Type B pancreatic cell (in vitro differentiated cells): Measurements from ENCODE around the gene PHLPP1. TPM values are rescaled to one million over a fixed set of nuclear protein-coding genes. Genes with fewer than 3 reads are reported as not detected.
A peak's percentile ranks its signal among the peaks of the same experiment; 100 is the strongest.

Experiments
- DNase-seq: peaks from one replicate; pipeline ENCODE4 v3.0.0; 2021; ENCODE audit warnings: mixed read lengths; ENCODE audit not compliant: unreplicated experiment; ENCODE audit errors: extremely low spot score
- H3K27ac Mint-ChIP-seq: 2 replicates; pipeline ENCODE4 v1.8.0; 2021; ENCODE audit warnings: mild to moderate bottlenecking, mixed read lengths
- H3K27me3 Mint-ChIP-seq: 2 replicates; pipeline ENCODE4 v1.8.0; 2021; ENCODE audit warnings: mixed read lengths
- H3K36me3 Mint-ChIP-seq: 2 replicates; pipeline ENCODE4 v1.8.0; 2021; ENCODE audit warnings: mixed read lengths
- H3K4me1 Mint-ChIP-seq: one replicate; pipeline ENCODE4 v1.8.0; 2021; ENCODE audit warnings: mixed read lengths; ENCODE audit not compliant: unreplicated experiment
- H3K4me3 Mint-ChIP-seq: 2 replicates; pipeline ENCODE4 v1.8.0; 2021; ENCODE audit warnings: mild to moderate bottlenecking, mixed read lengths
- H3K9me3 Mint-ChIP-seq: 2 replicates; pipeline ENCODE4 v1.8.0; 2021; ENCODE audit warnings: mixed read lengths
- total RNA-seq: library from RNA; stranded (reverse); gene quantifications from 2 replicates; pipeline ENCODE4 v1.2.1, GENCODE V29; 2021; ENCODE audit warnings: low replicate concordance
- TF ChIP-seq, protein P1 (sequence below): fragments of 200-600 bp; sonication (generic); conservative IDR thresholded peaks from 2 replicates; pipeline ENCODE4 v1.5.0; 2021; ENCODE audit warnings: antibody characterized with exemption, mild to moderate bottlenecking

The PHLPP1 gene
- total RNA-seq, 1 donor from 2014 or later = 28.5 TPM

DNA sequence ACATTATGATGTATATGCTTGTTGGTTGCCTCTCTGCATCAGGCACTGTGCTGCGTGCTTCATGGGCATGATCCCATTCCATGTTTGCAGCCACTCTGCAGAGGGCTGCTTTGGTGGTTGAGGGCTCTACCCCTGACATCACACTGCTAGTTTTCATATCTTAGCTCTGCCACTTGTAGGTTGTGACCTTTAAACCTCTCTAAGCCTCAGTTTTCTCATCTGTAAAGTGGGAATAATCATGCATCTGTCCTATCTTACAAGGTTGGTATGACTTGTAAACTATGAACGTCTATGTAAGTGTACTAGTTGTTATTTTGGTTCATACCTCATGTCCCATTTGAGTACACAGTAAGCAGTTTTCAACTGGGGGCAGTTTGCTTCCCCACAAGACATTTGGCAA, 260.4 kb downstream of the PHLPP1 start:
- H3K4me1 Mint-ChIP-seq = no peaks in the 10 kb centered on the region
- no peaks in the 10 kb centered on the region for H3K9me3 Mint-ChIP-seq
- H3K36me3 Mint-ChIP-seq = peaks cover 35% of the 10 kb centered on the region
- TF ChIP-seq, protein P1, sequence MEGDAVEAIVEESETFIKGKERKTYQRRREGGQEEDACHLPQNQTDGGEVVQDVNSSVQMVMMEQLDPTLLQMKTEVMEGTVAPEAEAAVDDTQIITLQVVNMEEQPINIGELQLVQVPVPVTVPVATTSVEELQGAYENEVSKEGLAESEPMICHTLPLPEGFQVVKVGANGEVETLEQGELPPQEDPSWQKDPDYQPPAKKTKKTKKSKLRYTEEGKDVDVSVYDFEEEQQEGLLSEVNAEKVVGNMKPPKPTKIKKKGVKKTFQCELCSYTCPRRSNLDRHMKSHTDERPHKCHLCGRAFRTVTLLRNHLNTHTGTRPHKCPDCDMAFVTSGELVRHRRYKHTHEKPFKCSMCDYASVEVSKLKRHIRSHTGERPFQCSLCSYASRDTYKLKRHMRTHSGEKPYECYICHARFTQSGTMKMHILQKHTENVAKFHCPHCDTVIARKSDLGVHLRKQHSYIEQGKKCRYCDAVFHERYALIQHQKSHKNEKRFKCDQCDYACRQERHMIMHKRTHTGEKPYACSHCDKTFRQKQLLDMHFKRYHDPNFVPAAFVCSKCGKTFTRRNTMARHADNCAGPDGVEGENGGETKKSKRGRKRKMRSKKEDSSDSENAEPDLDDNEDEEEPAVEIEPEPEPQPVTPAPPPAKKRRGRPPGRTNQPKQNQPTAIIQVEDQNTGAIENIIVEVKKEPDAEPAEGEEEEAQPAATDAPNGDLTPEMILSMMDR = no peak
- H3K27me3 Mint-ChIP-seq = no peaks in the 10 kb centered on the region
- peak overlapping the region; percentile 69 for H3K27ac Mint-ChIP-seq
- H3K4me3 Mint-ChIP-seq = no peak overlapping the region
- no peak for DNase-seq

DNA sequence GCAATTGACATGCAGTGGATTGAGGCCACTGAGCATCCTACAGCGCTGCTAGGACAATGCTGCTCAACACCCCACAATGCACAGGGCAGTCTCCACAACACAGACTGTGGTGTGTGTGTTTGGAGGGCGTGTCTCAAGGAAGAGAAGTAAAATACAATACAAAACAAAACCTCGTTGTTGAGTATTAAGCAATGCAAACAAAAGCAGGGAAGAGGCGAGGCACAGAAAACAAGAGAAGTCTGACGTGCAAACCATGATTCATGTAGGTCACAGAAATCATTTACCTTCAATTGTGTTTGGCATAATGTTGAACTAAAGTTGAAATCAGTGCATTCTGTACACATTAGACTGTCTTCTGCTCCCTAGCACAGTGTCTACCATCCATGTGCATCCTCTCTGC, 260.9 kb downstream of the PHLPP1 start:
- TF ChIP-seq, protein P1 = no peak
- Mint-ChIP-seq H3K27ac (peak overlapping the region; percentile 69), H3K9me3 (no peaks in the 10 kb centered on the region), H3K36me3 (peaks cover 35% of the 10 kb centered on the region), H3K4me1 (no peaks in the 10 kb centered on the region), H3K27me3 (no peaks in the 10 kb centered on the region), H3K4me3 (no peak overlapping the region)
- DNase-seq = no peak

DNA sequence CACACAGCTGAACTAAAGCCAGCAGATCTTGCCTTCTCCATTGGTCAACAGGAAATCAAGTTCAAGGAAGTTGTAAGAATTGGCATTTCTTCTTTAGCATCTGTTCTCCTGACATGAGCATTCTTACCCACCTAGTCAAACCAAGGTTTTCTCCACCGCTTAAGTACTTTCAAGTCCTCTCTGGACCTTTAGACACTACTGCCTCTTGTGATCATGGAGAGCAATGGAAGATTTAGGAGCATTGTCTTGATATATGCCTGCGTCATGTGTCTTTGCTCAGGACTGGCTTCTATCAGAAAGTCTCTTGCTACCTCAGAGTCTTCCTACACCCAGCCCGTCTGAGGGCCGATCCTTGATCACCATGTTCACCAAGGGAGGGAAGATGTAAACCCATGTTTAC, 262.2 kb downstream of the PHLPP1 start:
- Mint-ChIP-seq H3K9me3 (no peaks in the 10 kb centered on the region), H3K27me3 (no peaks in the 10 kb centered on the region), H3K4me3 (no peak overlapping the region), H3K27ac (no peak overlapping the region), H3K4me1 (peaks cover 4% of the 10 kb centered on the region), H3K36me3 (peaks cover 30% of the 10 kb centered on the region)
- no peak for DNase-seq
- TF ChIP-seq, protein P1 = no peak

DNA sequence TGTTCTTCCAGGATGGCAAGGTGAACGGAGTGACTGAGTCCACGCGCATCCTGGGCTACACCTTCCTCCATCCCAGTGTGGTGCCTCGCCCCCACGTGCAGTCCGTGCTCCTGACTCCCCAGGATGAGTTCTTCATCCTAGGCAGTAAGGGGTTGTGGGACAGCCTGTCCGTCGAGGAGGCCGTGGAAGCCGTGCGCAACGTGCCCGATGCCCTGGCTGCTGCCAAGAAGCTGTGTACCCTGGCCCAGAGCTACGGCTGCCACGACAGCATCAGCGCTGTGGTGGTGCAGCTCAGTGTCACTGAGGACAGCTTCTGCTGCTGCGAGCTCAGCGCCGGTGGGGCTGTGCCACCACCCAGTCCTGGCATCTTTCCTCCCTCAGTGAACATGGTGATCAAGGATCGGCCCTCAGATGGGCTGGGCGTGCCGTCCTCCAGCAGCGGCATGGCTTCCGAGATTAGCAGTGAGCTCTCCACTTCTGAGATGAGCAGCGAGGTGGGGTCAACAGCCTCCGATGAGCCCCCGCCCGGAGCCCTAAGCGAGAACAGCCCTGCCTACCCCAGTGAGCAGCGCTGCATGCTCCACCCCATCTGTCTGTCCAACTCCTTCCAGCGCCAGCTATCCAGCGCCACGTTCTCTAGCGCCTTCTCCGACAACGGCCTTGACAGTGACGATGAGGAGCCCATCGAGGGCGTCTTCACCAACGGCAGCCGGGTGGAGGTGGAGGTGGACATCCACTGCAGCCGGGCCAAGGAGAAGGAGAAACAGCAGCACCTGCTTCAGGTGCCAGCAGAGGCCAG, 263.1 kb downstream of the PHLPP1 start:
- H3K9me3 Mint-ChIP-seq = no peaks in the 10 kb centered on the region
- H3K4me3 Mint-ChIP-seq = no peak overlapping the region
- DNase-seq = no peak
- H3K27me3 Mint-ChIP-seq = no peaks in the 10 kb centered on the region
- H3K27ac Mint-ChIP-seq = no peak overlapping the region
- H3K36me3 Mint-ChIP-seq = peaks cover 30% of the 10 kb centered on the region
- TF ChIP-seq, protein P1 = no peak
- H3K4me1 Mint-ChIP-seq = peaks cover 8% of the 10 kb centered on the region

DNA sequence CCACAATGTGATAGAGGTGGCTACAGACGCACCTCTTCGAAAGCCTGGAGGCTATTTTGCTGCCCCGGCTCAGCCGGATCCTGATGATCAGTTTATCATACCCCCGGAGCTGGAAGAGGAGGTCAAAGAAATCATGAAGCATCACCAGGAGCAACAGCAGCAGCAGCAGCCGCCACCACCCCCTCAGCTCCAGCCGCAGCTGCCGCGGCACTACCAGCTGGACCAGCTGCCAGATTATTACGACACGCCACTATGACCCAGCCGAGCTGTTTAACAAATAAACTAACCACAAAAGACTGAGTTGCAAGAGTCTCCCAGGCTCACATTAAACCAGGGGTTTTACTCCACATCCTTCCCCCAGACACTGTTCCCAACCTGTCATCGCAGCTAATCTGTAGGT, 263.8 kb downstream of the PHLPP1 start:
- Mint-ChIP-seq H3K27me3 (no peaks in the 10 kb centered on the region), H3K9me3 (no peaks in the 10 kb centered on the region), H3K27ac (no peak overlapping the region), H3K36me3 (peaks cover 30% of the 10 kb centered on the region), H3K4me1 (peaks cover 8% of the 10 kb centered on the region), H3K4me3 (no peak overlapping the region)
- TF ChIP-seq, protein P1 = no peak
- DNase-seq = no peak
